ENCODE results near the gene SPEF1. TPM values are rescaled to one million over a fixed set of nuclear protein-coding genes. Genes with fewer than 3 reads are reported as not detected.

Gene SPEF1
- total and polyA plus RNA-seq, 2 of the 4 experiments (the other 2 are of a cell fraction) = 0.15 TPM; not detected in 1

DNA sequence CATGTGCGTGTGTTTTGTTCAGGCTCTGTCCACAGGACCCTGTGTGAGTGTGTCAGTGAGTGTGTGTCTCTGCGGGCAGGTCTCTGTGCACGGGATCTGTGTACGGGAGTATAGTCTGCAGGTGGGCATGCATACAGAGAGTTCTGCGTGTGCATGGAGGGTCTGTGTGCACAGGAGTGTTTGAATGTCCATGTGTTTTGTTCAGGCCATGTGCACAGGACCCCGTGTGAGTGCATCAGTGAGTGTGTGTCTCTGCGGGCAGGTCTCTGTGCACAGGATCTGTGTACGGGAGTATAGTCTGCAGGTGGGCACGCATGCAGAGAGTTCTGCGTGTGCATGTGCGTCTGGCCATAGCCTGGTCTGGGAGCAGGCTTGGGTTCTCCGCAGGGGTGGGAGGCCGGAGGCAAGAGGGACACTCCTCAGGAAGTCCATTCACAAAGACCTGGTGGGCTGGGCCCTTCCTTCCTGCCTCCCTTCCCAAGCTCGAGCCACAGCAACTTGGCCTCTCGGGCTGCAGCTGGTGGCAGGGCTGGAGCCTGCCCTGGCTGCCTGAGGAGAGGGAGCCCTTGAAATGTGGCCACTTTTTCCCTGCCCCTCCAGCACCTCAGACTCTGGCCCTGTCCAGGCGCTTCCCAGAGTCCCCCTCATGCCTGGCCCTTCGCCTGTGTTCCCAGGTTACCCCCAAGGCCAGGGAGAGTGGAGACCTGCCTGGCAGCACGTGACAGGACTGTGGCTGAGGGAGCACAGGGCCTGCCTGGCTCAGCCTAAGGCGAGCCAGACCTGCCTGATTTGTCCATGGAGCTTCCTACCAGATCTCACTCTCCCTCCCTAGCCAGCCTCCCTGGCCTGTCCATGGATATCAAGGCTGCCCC lies 42.0 kb downstream of the SPEF1 start (continued):
- TF ChIP-seq SMC3 (IDR thresholded peaks at IDR 0.05; ENCODE audit: low read depth, low read length) = no peak

DNA sequence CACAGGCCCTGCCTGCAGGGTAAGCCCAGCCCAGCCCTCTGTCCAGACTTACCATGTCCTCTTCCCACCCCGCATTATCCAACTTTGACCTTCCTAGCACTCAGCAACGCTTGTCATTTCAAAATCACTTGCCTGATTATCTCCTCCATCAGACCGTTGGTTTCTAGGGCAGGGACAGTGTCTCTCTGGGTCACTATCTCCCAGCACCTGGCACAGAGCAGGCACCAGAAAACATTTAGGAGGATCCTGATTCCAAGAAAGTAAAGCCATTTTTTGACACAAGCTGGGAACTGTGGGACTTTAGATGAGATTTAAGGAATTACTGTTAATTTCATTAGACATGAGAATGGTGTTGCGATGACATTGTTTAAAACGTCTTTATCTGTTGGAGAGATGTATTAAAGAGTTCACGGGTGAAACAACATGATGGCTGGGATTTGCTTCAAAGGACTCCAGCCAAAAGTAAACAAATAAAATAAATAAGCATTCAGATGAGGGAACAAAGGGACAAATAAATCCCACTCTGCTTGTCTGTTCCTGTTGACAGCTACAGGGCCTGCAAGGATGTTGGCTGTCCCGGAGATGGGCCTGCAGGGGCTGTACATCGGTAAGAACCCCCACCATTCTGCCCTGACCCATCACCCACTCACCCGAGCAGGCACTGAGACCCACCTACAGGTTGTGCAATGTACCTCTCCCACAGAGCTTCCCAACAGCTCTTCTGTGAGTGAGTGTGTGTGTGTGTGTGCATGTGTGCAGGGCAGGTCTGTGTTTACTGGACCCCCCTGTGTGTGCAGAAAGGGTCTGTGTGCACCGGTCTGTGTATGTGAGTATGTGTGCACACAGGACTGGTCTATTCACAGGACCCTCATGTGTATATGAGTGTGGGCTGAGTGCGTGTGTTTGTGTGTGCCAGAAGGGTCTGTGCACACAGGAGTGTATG lies 42.9 kb downstream of the SPEF1 start:
- H4K20me1 ChIP-seq (ENCODE audit: insufficient read depth, low read length) = no peaks in the 10 kb centered on the region
- H3K23ac ChIP-seq (ENCODE audit: low read depth, low read length) = no peak overlapping the region
- H3K4me2 ChIP-seq (ENCODE audit: low read depth, low read length) = no peak overlapping the region
- H4K5ac ChIP-seq (ENCODE audit: low read depth, low read length) = no peak overlapping the region
- no peaks in the 10 kb centered on the region for H3K9me3 ChIP-seq (ENCODE audit: control insufficient read depth, insufficient read depth, low read length)
- no peak overlapping the region for H2AFZ ChIP-seq (replicated peaks; ENCODE audit: low read length, poor library complexity)
- ChIA-PET POLR2A (ENCODE audit: unreplicated experiment) (no interaction called here), CTCF (no interaction called here)
- H2BK120ac ChIP-seq (ENCODE audit: low read depth, low read length) = no peak overlapping the region
- no peaks in the 10 kb centered on the region for H3K79me1 ChIP-seq (ENCODE audit: low read depth in 1 of 2, low read length in 2 of 2)
- H2BK15ac ChIP-seq (ENCODE audit: low read depth, low read length) = no peak overlapping the region
- no peak overlapping the region for H3K18ac ChIP-seq (ENCODE audit: low read depth, low read length)
- no peak overlapping the region for H2BK20ac ChIP-seq (ENCODE audit: low read depth, low read length)
- no peak overlapping the region for H3K56ac ChIP-seq (ENCODE audit: extremely low read depth, insufficient read depth, low read length)
- H3K4me1 ChIP-seq (ENCODE audit: control insufficient read depth, insufficient read depth, low read length) = no peaks in the 10 kb centered on the region
- no peak for DNase-seq
- no peak overlapping the region for H3K4ac ChIP-seq (ENCODE audit: low read depth, low read length)
- H3K27ac ChIP-seq (ENCODE audit: insufficient read depth, low read length) = no peak overlapping the region
- H4K8ac ChIP-seq (ENCODE audit: low read depth in 2 of 2, low read length in 2 of 2) = no peak overlapping the region
- no peak overlapping the region for H3K14ac ChIP-seq (replicated peaks; ENCODE audit: low read depth, low read length)
- no peaks in the 10 kb centered on the region for H3K36me3 ChIP-seq (ENCODE audit: control insufficient read depth, insufficient read depth, low read length)
- no peak overlapping the region for H2AK9ac ChIP-seq (replicated peaks; ENCODE audit: low read depth, low read length, poor library complexity)
- peaks cover 28% of the 10 kb centered on the region for H3K27me3 ChIP-seq (ENCODE audit: control insufficient read depth, insufficient read depth, low read length)
- no peak overlapping the region for H3K4me3 ChIP-seq (ENCODE audit: insufficient read depth, low read depth, low read length)
- in situ Hi-C loops (cut with MboI; ENCODE audit: low sequenced_read_pairs) = no loop called here
- no TSS peak for BruUV-seq (replicated peaks)
- no peak; the same call in 1 of the 2 replicates for ATAC-seq (ENCODE audit: low read depth)
- 0 out of 2 replicates have a peak, but pooled peaks have one; percentile 28 for TF ChIP-seq CEBPB (IDR thresholded peaks at IDR 0.05; ENCODE audit: low read depth, low read length)
- TF ChIP-seq, protein P1, sequence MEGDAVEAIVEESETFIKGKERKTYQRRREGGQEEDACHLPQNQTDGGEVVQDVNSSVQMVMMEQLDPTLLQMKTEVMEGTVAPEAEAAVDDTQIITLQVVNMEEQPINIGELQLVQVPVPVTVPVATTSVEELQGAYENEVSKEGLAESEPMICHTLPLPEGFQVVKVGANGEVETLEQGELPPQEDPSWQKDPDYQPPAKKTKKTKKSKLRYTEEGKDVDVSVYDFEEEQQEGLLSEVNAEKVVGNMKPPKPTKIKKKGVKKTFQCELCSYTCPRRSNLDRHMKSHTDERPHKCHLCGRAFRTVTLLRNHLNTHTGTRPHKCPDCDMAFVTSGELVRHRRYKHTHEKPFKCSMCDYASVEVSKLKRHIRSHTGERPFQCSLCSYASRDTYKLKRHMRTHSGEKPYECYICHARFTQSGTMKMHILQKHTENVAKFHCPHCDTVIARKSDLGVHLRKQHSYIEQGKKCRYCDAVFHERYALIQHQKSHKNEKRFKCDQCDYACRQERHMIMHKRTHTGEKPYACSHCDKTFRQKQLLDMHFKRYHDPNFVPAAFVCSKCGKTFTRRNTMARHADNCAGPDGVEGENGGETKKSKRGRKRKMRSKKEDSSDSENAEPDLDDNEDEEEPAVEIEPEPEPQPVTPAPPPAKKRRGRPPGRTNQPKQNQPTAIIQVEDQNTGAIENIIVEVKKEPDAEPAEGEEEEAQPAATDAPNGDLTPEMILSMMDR (conservative IDR thresholded peaks at IDR 0.05; ENCODE audit: low read depth, low read length) = no peak
- intact Hi-C loops (cut with micrococcal nuclease) = no loop called here
- WGBS, 2 experiments (ENCODE audit: extremely low coverage in 2 of 2, insufficient read length in 1 of 2) = 43% methylated on average over 5 of the region's 11 CpGs; no CpG with 5 or more reads in 1 of the 2 experiments
- H3K9me1 ChIP-seq (ENCODE audit: insufficient read depth, low read length) = 0 out of 2 replicates have a peak, but pooled peaks cover 2% of the 10 kb centered on the region
- H2BK5ac ChIP-seq (ENCODE audit: low read depth, low read length, poor library complexity, severe bottlenecking) = no peak overlapping the region
- H3K9ac ChIP-seq (ENCODE audit: low read depth, low read length) = no peak overlapping the region
- no peak overlapping the region for H2AK5ac ChIP-seq (ENCODE audit: low read depth, low read length)
- dilution Hi-C loops (cut with HindIII; ENCODE audit: low sequenced_read_pairs, unreplicated experiment) = no loop called here
- H4K91ac ChIP-seq (ENCODE audit: insufficient read depth, low read depth, low read length) = no peak overlapping the region

Measured in IMR-90 (cell line).